Spinal cord (tissue), 10 donors: ENCODE measurements around the gene RPL6. TPM values are rescaled to one million over a fixed set of nuclear protein-coding genes. Genes with fewer than 3 reads are reported as not detected.
A peak's percentile ranks its signal among the peaks of the same experiment; 100 is the strongest.
"Not testable (repeated sequence)": the region's sequence is repeated elsewhere in the genome, so short reads cannot be mapped to it uniquely, and the experiment has no call there.

Experiments used
- DNase-seq, 6 donors: peaks; one replicate each; pipeline versions ENCODE4 v3.0.0 to v3.0.0-alpha.2; 2013 to 2015; ENCODE audit warnings: low spot score in 6 of 6, low read depth in 4 of 6
- H3K27ac ChIP-seq: one replicate; pipeline ENCODE4 v1.5.1; 2013; ENCODE audit warnings: low read depth, low read length, control low read depth
- H3K27me3 ChIP-seq: one replicate; pipeline ENCODE4 v1.6.1; 2013; ENCODE audit warnings: low read length; ENCODE audit not compliant: control insufficient read depth, insufficient read depth
- H3K36me3 ChIP-seq: one replicate; pipeline ENCODE4 v1.6.1; 2013; ENCODE audit warnings: low read length; ENCODE audit not compliant: control insufficient read depth, insufficient read depth
- H3K4me1 ChIP-seq: one replicate; pipeline ENCODE4 v1.6.1; 2013; ENCODE audit warnings: low read length; ENCODE audit not compliant: control insufficient read depth, insufficient read depth
- H3K4me3 ChIP-seq: one replicate; pipeline ENCODE4 v1.5.1; 2013; ENCODE audit warnings: low read depth, low read length, control low read depth
- H3K9me3 ChIP-seq: one replicate; pipeline ENCODE4 v1.6.1; 2013; ENCODE audit warnings: low read length; ENCODE audit not compliant: control insufficient read depth, insufficient read depth
- WGBS: methylation state at CpG from one replicate; pipeline ENCODE4 v1.1.5; 2013; ENCODE audit warnings: missing lambda C conversion rate; ENCODE audit not compliant: insufficient coverage; 5-methylcytosine and 5-hydroxymethylcytosine counted together
- polyA plus RNA-seq, 2 donors: library from polyadenylated mRNA; unstranded; fragments of 120-200 nt; gene quantifications; one replicate each; pipeline ENCODE4 v1.2.1, GENCODE V29; 2013; ENCODE audit not compliant: insufficient read length in 2 of 2
- total RNA-seq, 2 donors: library from RNA; depleted of rRNA in 1 of 2; stranded (reverse); fragments of 120-200 nt in 1 of 2; fragments of >200 nt in 1 of 2; gene quantifications; one replicate each; pipeline versions ENCODE4 v1.2.3 to v1.2.4, GENCODE V29; 2013 to 2014
- donor health status: healthy.

RPL6 gene
- total and polyA plus RNA-seq, 4 donors, result 599 to 1,876 (median 1,391) TPM

GRCh38 chr12:112446008-112446725 is 36.8 kb upstream of the RPL6 start:
- H3K36me3 ChIP-seq, result peaks cover 22% of the 10 kb centered on the region
- H3K27ac ChIP-seq, result no peak overlapping the region
- DNase-seq, result no peak
- H3K4me3 ChIP-seq, result no peak overlapping the region
- H3K27me3 ChIP-seq, result no peaks in the 10 kb centered on the region
- WGBS, result 93% methylated on average over 2 of the region's 3 CpGs
- no peaks in the 10 kb centered on the region for H3K4me1 ChIP-seq
- no peaks in the 10 kb centered on the region for H3K9me3 ChIP-seq

- peaks cover 16% of the 10 kb centered on the region for H3K36me3 ChIP-seq
- no peaks in the 10 kb centered on the region for H3K9me3 ChIP-seq
- H3K4me1 ChIP-seq, result no peaks in the 10 kb centered on the region
- no peak for DNase-seq
- H3K4me3 ChIP-seq, result no peak overlapping the region
- no CpG with 5 or more reads among the region's 4 CpGs for WGBS
- no peak overlapping the region for H3K27ac ChIP-seq
- no peaks in the 10 kb centered on the region for H3K27me3 ChIP-seq
Observed at GRCh38 chr12:112443916-112444315, 34.5 kb upstream of the RPL6 start.

GRCh38 chr12:112440653-112441052 is 31.2 kb upstream of the RPL6 start:
- H3K27ac ChIP-seq, H3K27me3 ChIP-seq, H3K9me3 ChIP-seq, H3K4me3 ChIP-seq, DNase-seq, H3K4me1 ChIP-seq, H3K36me3 ChIP-seq: not testable (repeated sequence)
- 97% methylated on average over 4 of the region's 9 CpGs for WGBS

GRCh38 chr12:112439769-112440168 is 30.4 kb upstream of the RPL6 start:
- H3K36me3 ChIP-seq, result no peaks in the 10 kb centered on the region

GRCh38 chr12:112438645-112439044 is 29.2 kb upstream of the RPL6 start:
- not testable (repeated sequence) for H3K27me3 ChIP-seq, H3K9me3 ChIP-seq, H3K27ac ChIP-seq, H3K4me3 ChIP-seq, H3K4me1 ChIP-seq, H3K36me3 ChIP-seq, DNase-seq
- WGBS, result no CpG with 5 or more reads among the region's 1 CpG

More at GRCh38 chr12:112439769-112440168, 30.4 kb upstream of the RPL6 start:
- H3K9me3 ChIP-seq, result no peaks in the 10 kb centered on the region
- peak in 2 of 6 donors; percentile 4 to 28 for DNase-seq
- H3K4me3 ChIP-seq, result no peak overlapping the region
- no peaks in the 10 kb centered on the region for H3K4me1 ChIP-seq
- H3K27me3 ChIP-seq, result no peaks in the 10 kb centered on the region
- H3K27ac ChIP-seq, result no peak overlapping the region

- no peaks in the 10 kb centered on the region for H3K9me3 ChIP-seq
- no peak for DNase-seq
- no CpG with 5 or more reads among the region's 2 CpGs for WGBS
- no peak overlapping the region for H3K4me3 ChIP-seq
- no peaks in the 10 kb centered on the region for H3K27me3 ChIP-seq
- no peak overlapping the region for H3K27ac ChIP-seq
- H3K4me1 ChIP-seq, result no peaks in the 10 kb centered on the region
- H3K36me3 ChIP-seq, result no peaks in the 10 kb centered on the region
Observed at GRCh38 chr12:112433551-112433950, 24.1 kb upstream of the RPL6 start.

GRCh38 chr12:112431965-112432364 is 22.6 kb upstream of the RPL6 start:
- no CpG with 5 or more reads among the region's 3 CpGs for WGBS
- H3K27ac ChIP-seq, result no peak overlapping the region
- no peak for DNase-seq
- H3K4me3 ChIP-seq, result no peak overlapping the region
- H3K4me1 ChIP-seq, result no peaks in the 10 kb centered on the region
- no peaks in the 10 kb centered on the region for H3K36me3 ChIP-seq
- H3K27me3 ChIP-seq, result no peaks in the 10 kb centered on the region
- no peaks in the 10 kb centered on the region for H3K9me3 ChIP-seq

- no peaks in the 10 kb centered on the region for H3K9me3 ChIP-seq
- WGBS, result 79% methylated on average over 3 of the region's 5 CpGs
- no peaks in the 10 kb centered on the region for H3K27me3 ChIP-seq
- no peak overlapping the region for H3K4me3 ChIP-seq
- H3K27ac ChIP-seq, result no peak overlapping the region
- H3K4me1 ChIP-seq, result no peaks in the 10 kb centered on the region
- DNase-seq, result no peak
- peaks cover 2% of the 10 kb centered on the region for H3K36me3 ChIP-seq
Observed at GRCh38 chr12:112430929-112431328, 21.5 kb upstream of the RPL6 start.

GRCh38 chr12:112427760-112428159 is 18.4 kb upstream of the RPL6 start:
- Histone ChIP-seq H3K4me3 (no peak overlapping the region), H3K9me3 (no peaks in the 10 kb centered on the region), H3K27me3 (no peaks in the 10 kb centered on the region), H3K27ac (no peak overlapping the region), H3K36me3 (peaks cover 5% of the 10 kb centered on the region), H3K4me1 (no peaks in the 10 kb centered on the region)
- DNase-seq, result no peak
- WGBS, result 100% methylated on average over 2 of the region's 2 CpGs

GRCh38 chr12:112425582-112426382 is 16.4 kb upstream of the RPL6 start:
- no peaks in the 10 kb centered on the region for H3K27me3 ChIP-seq
- no peak overlapping the region for H3K27ac ChIP-seq
- no peak overlapping the region for H3K4me3 ChIP-seq
- peaks cover 5% of the 10 kb centered on the region for H3K36me3 ChIP-seq
- H3K9me3 ChIP-seq, result no peaks in the 10 kb centered on the region
- H3K4me1 ChIP-seq, result peaks cover 4% of the 10 kb centered on the region
- 100% methylated on average over 3 of the region's 7 CpGs for WGBS
- DNase-seq, result no peak
